Measurements from ENCODE around the gene OAF.

GRCh38 chr11:120172054-120172911 lies 38.5 kb upstream of the OAF start:
- TF ChIP-seq CTCF (IDR thresholded peaks at IDR 0.05) = peak; percentile 56
- no peak for TF ChIP-seq POLR2A (IDR thresholded peaks at IDR 0.05; ENCODE audit: low read length)
- TF ChIP-seq EP300 (IDR thresholded peaks at IDR 0.05) = no peak
- no peak for TF ChIP-seq EHMT2 (IDR thresholded peaks at IDR 0.05; ENCODE audit: low read depth)
- TF ChIP-seq CHD2 (IDR thresholded peaks at IDR 0.05; ENCODE audit: low read length, partially characterized antibody) = no peak
- TF ChIP-seq CEBPB (IDR thresholded peaks at IDR 0.05) = no peak
- TF ChIP-seq REST (IDR thresholded peaks at IDR 0.05) = no peak
- no peak for TF ChIP-seq MAFK (IDR thresholded peaks at IDR 0.05; ENCODE audit: partially characterized antibody)
- no peak for TF ChIP-seq RARB (CRISPR knock-in tag; IDR thresholded peaks at IDR 0.05)

All from A549 (cell line).